ENCODE results near the gene OVAAL.

OVAAL gene

GRCh38 chr1:180610556-180611015 lies 51.8 kb downstream of the OVAAL start:
- no peak for DNase-seq

- peak; percentile 79 to 90 for DNase-seq
Observed at GRCh38 chr1:180611016-180611930, 52.5 kb downstream of the OVAAL start.

- DNase-seq: peak; percentile 74 to 82
Observed at GRCh38 chr1:180612632-180613031, 53.9 kb downstream of the OVAAL start.

GRCh38 chr1:180614730-180615129 lies 56.0 kb downstream of the OVAAL start:
- DNase-seq: no peak

DNA sequence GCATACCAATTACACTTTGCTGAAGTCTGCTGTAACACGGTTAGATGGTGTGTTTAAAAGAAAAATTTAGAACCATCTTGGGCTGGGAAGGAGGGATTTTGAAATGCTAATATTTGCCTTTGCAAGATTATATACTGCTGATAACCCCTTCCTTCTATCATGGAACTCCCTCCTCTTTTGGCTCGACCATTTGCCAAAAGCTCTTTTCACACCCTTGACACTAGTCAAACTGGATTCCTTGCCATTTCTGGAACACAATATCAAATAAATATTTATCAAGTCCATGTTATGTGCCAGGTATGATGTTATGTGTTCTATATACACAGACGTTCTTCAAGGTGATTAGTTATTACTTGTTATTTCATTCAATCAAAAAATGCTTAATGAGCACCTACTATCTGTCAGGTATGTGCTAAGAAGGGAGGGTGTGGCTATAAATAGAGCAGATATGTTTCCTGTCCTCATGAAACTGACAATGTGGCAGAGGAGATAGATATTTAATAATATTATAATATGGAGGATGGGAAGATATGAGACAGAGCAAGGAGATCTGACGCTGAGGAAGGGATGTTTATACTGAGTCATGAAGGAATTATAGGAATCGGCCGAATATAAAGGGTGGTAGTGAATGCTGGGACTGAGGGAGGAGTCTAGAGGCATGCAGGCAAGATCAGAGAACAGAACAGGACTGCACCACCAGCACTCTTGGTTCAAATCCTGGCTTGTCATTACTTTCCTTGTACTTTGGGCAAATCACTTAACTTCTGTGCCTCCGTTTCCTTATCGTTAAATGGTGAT lies 56.9 kb downstream of the OVAAL start:
- DNase-seq: no peak

Data from inflammatory macrophage treated with lipopolysaccharide for 1 hour (primary cell).